ENCODE measurements around the gene KNCN.
A peak's percentile ranks its signal among the peaks of the same experiment; 100 is the strongest.

The KNCN gene

DNA sequence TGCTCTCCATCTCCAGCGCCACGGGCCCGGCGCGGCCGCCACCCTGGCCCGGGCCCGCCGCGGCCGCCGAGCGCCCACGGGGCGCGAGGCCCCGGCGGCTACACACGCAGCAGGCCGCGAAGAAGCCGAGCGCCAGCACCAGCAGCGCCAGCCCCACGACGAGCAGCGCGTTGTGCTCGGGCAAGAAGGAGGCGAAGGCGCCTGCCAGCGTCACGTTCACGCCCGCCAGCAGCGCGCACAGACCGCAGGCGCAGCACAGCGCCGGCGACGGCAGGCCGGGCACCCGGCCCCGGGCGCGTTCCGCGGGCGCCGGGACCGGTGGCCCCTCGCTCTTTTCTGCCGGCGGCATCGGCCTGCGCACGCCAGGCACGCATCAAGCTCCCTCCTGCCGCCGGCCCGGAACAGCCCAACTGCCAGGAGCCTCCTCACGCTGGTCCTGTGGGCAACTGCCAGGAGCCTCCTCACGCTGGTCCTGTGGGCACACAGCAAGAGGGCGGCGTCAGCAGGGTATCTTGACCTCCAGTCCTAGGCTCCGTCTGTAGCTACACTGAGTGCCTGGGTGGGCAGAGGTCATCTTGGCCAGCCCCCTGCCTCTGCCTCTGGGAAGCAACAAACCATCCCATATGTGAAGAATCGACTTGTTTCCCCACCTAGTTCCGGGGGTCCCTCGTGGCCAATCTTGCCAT lies 18.1 kb downstream of the KNCN start:
- no peaks in the 10 kb centered on the region for H3K36me3 ChIP-seq
- H3K4me3 ChIP-seq, result peak overlapping the region; percentile 47 to 67 (median 54)
- TF ChIP-seq Cebpa-rat (IDR thresholded peaks at IDR 0.05), result no peak
- H3K9ac ChIP-seq, result peak overlapping the region; percentile 43 to 73 (median 68)
- peaks cover 0 to 11% (median 4%) of the 10 kb centered on the region in 11 experiments; a peak in 8 of 22 replicates for H3K9me3 ChIP-seq (replicated peaks in 1 of 11)
- H3K27me3 ChIP-seq, result peaks cover 43 to 81% (median 71%) of the 10 kb centered on the region in 11 experiments
- peaks cover 0 to 23% (median 5%) of the 10 kb centered on the region in 11 experiments; a peak in 7 of 22 replicates for H4K20me1 ChIP-seq
- H3K4me2 ChIP-seq, result peak overlapping the region; percentile 79 to 91 (median 86)
- peaks cover 0 to 10% (median 6%) of the 10 kb centered on the region in 10 experiments; a peak in 10 of 20 replicates for H3K4me1 ChIP-seq
- peak overlapping the region in 6 of 11 experiments; percentile 2 to 38 (median 12); a peak in 5 of 22 replicates for H3K27ac ChIP-seq

DNA sequence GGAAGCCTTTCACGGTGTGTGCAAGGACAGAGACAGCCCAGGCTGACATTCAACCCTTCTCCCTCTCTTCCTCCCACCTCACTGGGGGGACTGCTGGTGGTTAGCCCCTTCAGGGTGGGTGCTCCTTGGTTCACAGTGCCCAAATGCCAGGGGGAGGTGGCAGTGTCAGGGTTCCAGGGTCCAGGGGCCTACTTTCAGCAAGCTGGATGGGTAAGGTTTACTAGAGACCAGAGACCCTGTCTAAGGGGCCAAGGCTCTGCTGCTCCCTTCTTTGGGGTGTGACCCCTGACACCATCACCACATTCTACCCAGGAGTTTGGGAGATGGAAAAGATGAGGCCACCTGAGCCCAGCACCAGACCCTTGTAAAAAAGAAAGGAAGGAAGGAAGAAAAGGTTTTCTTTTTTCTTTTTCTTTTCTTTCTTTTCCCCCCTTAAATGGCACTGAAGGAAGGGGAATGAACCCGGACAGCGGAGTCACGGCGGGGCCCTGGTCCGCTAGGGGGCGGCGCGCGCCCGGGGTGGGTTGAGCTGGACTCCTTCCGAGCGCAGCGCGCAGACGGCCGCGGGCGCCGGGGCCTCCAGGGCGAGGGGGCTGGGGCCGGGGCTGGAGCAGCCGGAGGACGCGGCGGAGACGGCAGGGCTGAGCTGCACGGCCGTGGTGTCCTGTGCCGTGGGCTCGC lies 18.8 kb downstream of the KNCN start:
- Histone ChIP-seq H3K4me3 (peak overlapping the region; percentile 47 to 67 (median 54)), H3K36me3 (no peaks in the 10 kb centered on the region), H3K4me2 (peak overlapping the region; percentile 79 to 91 (median 86)), H3K9me3 (replicated peaks in 1 of 11) (peaks cover 0 to 11% (median 4%) of the 10 kb centered on the region in 11 experiments; a peak in 8 of 22 replicates), H3K4me1 (peaks cover 0 to 10% (median 6%) of the 10 kb centered on the region in 10 experiments; a peak in 10 of 20 replicates), H3K27me3 (peaks cover 45 to 85% (median 73%) of the 10 kb centered on the region in 11 experiments), H3K27ac (peak overlapping the region in 5 of 11 experiments; percentile 2 to 38 (median 13); a peak in 4 of 22 replicates), H4K20me1 (peaks cover 0 to 25% (median 5%) of the 10 kb centered on the region in 11 experiments; a peak in 7 of 22 replicates), H3K9ac (peak overlapping the region; percentile 43 to 73 (median 68))
- TF ChIP-seq Cebpa-rat (IDR thresholded peaks at IDR 0.05), result no peak

DNA sequence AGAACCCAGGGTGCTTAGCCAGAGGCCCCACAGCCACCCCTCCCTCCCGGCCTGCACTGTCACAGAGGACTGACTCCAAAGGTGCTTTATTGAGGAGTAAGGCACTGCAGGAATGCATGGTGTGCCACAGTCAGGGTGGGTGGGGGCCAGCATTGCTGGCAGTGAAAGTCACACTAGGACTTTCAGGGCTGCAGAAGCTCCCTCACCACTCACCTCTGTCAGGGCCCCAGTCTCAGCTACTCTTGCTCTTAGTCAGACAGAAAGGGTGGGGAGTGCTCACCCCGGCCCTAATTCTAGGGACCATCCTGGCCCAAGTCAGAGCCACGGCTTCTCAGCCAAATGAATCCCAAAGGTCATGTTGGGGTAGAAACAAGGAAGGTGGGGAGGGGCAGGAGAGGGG lies 19.4 kb downstream of the KNCN start:
- Histone ChIP-seq H3K36me3 (no peaks in the 10 kb centered on the region), H3K9ac (0 out of 22 replicates have a peak overlapping the region, but pooled peaks of 1 of the 11 experiments have one; percentile 67), H3K4me2 (no peak overlapping the region), H4K20me1 (peaks cover 0 to 29% (median 5%) of the 10 kb centered on the region in 11 experiments; a peak in 7 of 22 replicates), H3K27me3 (peaks cover 50 to 90% (median 78%) of the 10 kb centered on the region in 11 experiments), H3K27ac (no peak overlapping the region), H3K9me3 (replicated peaks in 1 of 11) (peaks cover 0 to 9% (median 2%) of the 10 kb centered on the region in 11 experiments; a peak in 8 of 22 replicates), H3K4me1 (peaks cover 0 to 10% (median 6%) of the 10 kb centered on the region in 10 experiments; a peak in 10 of 20 replicates), H3K4me3 (no peak overlapping the region)
- no peak for TF ChIP-seq Cebpa-rat (IDR thresholded peaks at IDR 0.05)

DNA sequence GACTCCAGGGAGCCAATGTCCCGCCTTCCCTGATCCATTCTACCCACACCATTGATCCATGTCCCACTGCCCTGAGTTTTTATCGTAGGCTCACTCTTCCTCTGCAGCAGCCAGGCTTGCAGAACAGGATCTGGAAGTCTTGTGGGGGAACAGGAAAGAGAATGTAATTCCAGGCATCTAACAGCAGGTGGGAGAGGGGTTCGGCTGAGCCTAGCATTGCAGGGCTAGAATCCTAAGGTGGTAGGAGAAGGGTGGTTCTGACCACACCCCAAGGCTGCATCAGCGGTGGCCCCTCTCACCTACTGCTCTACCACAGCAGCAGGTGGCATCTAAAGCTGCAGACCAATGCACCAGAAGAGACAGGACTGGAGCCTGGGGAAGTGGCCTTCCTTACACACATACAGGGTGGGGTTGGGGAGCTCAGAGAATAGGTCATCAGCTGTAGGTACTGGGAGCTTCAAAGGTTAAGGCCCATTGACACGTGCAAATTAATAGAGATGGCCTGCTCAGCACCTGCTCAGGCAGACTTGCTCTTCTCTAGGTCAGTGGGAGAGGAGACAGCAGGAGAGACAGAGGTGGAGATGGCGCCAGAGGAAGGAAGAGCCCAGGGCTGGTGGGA lies 20.5 kb downstream of the KNCN start:
- H4K20me1 ChIP-seq, result peaks cover 0 to 33% (median 5%) of the 10 kb centered on the region in 11 experiments; a peak in 7 of 22 replicates
- H3K4me1 ChIP-seq, result peaks cover 0 to 10% (median 6%) of the 10 kb centered on the region in 10 experiments; a peak in 10 of 20 replicates
- no peak for TF ChIP-seq Cebpa-rat (IDR thresholded peaks at IDR 0.05)
- H3K9ac ChIP-seq, result no peak overlapping the region
- H3K4me2 ChIP-seq, result no peak overlapping the region
- H3K4me3 ChIP-seq, result no peak overlapping the region
- H3K27me3 ChIP-seq, result peaks cover 62 to 97% (median 89%) of the 10 kb centered on the region in 11 experiments
- H3K9me3 ChIP-seq (replicated peaks in 1 of 11), result no peaks in the 10 kb centered on the region
- H3K27ac ChIP-seq, result no peak overlapping the region
- no peaks in the 10 kb centered on the region for H3K36me3 ChIP-seq

DNA sequence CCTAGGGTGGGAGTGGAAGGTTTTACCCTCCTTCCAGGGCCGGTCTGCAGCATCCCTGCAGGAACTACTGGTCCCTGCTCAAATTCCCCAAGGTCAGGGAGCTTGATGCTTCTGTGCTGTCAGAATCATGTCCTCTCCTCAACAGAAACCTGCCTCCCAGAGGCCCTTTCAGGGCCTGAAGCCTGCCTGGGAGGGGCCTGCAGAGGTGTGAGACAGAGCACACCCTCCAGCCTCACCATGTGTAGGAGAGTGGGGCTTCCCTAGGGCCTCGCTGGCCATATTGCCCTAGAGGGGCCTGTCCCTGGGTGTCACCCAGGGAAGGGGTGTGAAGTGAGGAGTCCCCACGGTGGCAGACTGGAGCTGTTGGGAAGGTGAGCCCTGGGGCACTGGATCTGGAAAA lies 21.1 kb downstream of the KNCN start:
- Histone ChIP-seq H3K4me2 (no peak overlapping the region), H4K20me1 (peaks cover 0 to 33% (median 5%) of the 10 kb centered on the region in 11 experiments; a peak in 7 of 22 replicates), H3K9ac (no peak overlapping the region), H3K36me3 (no peaks in the 10 kb centered on the region), H3K27ac (no peak overlapping the region), H3K9me3 (replicated peaks in 1 of 11) (no peaks in the 10 kb centered on the region), H3K4me3 (no peak overlapping the region), H3K4me1 (peaks cover 0 to 10% (median 7%) of the 10 kb centered on the region in 10 experiments; a peak in 11 of 20 replicates), H3K27me3 (peaks cover 67 to 97% (median 92%) of the 10 kb centered on the region in 11 experiments)
- TF ChIP-seq Cebpa-rat (IDR thresholded peaks at IDR 0.05), result no peak

DNA sequence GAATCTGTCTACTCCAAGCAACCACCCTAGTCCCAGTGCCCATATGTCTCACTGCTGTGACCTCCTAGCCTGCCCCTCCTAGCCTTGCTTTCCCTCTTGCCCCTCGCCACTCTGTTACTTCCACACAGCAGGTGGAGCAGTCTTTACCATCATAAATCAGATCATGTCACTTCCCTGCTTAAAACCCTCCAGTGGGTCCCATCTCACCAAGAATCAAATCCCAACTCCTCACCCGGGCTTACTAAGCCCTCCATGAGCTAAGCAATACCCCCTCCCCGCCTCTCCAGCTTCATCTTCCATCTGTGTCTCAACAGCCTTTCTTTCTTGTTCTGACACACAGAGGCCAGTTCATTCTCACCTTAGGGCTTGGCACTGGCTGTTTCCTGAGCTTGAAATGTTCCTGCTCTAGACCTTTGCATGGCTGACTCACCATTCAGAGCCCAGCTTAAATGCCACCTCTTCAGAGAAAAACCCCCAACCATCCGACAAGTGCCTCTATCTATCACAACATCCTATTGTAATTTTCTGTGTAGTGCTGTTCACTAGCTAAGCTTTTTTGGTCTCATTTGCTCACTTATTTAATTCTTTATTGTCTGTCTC lies 22.3 kb downstream of the KNCN start:
- Histone ChIP-seq H3K4me1 (peaks cover 0 to 10% (median 7%) of the 10 kb centered on the region in 10 experiments; a peak in 11 of 20 replicates), H3K27me3 (peaks cover 60 to 97% (median 89%) of the 10 kb centered on the region in 11 experiments), H3K36me3 (no peaks in the 10 kb centered on the region), H3K27ac (no peak overlapping the region), H3K9me3 (replicated peaks in 1 of 11) (no peaks in the 10 kb centered on the region), H4K20me1 (peaks cover 0 to 32% (median 5%) of the 10 kb centered on the region in 11 experiments; a peak in 7 of 22 replicates), H3K4me3 (no peak overlapping the region), H3K4me2 (no peak overlapping the region), H3K9ac (no peak overlapping the region)
- no peak for TF ChIP-seq Cebpa-rat (IDR thresholded peaks at IDR 0.05)

DNA sequence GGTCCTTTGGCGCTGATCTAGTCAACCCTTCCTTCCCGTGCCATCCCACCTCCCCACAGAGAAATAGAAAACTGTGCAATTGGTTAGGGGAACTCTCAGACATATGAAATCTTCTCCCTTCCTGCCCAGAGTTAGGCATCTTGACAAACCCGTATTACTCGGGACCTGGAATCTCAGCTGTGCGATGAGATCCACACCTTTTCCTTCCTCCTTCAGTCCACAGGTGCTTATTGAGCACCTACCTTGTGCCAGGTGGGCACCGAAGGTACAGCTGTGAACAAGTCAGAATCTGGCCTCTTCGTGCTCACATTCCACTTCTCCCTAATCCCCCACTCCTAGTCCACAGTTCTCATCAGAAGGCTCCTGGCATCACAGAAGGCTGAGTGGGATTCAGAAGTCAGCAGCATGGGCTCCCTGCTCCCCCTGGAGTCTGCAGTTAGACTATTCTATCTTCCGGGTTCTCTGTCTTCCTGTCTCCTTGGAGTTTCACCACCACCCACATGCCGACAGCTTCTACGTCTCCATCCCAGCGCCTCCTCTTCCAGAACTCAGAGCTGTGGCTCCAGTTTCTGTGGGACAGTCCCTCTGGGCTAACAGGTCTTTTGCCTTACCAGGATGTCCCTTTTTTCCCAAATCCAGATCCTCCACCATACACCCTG lies 23.0 kb downstream of the KNCN start:
- Histone ChIP-seq H3K36me3 (no peaks in the 10 kb centered on the region), H3K27me3 (peaks cover 52 to 90% (median 81%) of the 10 kb centered on the region in 11 experiments), H3K27ac (no peak overlapping the region), H3K4me1 (peaks cover 0 to 9% (median 5%) of the 10 kb centered on the region in 10 experiments; a peak in 11 of 20 replicates), H3K9ac (no peak overlapping the region), H3K9me3 (replicated peaks in 1 of 11) (no peaks in the 10 kb centered on the region), H3K4me3 (no peak overlapping the region), H4K20me1 (peaks cover 0 to 32% (median 5%) of the 10 kb centered on the region in 11 experiments; a peak in 7 of 22 replicates), H3K4me2 (no peak overlapping the region)
- TF ChIP-seq Cebpa-rat (IDR thresholded peaks at IDR 0.05), result no peak
